GM19463 (cell line): ENCODE results near the gene PPP1CC.
"Not testable (repeated sequence)": the region's sequence is repeated elsewhere in the genome, so short reads cannot be mapped to it uniquely, and the experiment has no call there.

Experiments
- ATAC-seq: cut with Tn5 transposase; IDR thresholded peaks from one replicate; pipeline ENCODE4 v1.9.1; 2021; ENCODE audit warnings: mild to moderate bottlenecking, moderate library complexity; ENCODE audit not compliant: unreplicated experiment

Gene PPP1CC

GRCh38 chr12:110756611-110757010 is 13.9 kb upstream of the PPP1CC start:
- no peak for ATAC-seq

DNA sequence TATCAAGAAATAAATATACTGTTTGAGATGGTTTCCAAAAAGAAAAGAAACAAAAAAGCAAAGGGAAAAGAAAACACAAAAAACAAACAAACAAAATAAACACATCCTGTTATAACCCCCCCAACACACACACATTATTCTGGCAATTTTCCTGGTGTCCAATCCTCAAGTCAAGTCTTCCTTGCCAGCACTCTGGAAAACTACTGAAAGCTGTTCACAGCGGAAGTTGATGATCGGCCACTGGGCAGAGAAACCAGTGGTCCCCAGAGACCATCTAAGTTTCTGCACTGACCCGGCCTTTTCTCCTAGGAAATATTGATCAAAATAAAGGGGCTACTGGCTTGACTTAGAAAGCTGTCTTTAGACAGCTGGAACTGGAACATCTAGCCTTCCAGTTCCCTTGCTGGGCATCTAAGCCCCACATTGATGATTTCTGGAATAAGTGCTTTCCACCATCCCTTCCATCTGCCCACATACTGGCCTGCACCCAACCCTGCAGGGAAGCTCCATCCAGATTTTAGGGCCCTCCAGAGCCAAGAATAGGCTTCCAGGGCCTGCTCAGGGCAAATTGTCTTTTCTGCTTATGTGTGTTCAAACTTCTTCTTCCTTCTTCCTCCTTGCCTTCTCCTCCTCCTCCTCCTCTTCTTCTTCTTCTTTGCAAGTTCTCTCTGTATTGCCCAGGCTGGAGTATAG is 11.6 kb upstream of the PPP1CC start:
- ATAC-seq = no peak

GRCh38 chr12:110750784-110751461 is 8.2 kb upstream of the PPP1CC start:
- no peak for ATAC-seq

- no peak for ATAC-seq
Measured at GRCh38 chr12:110746550-110746949, 3.9 kb upstream of the PPP1CC start.

GRCh38 chr12:110745542-110746284 is 3.0 kb upstream of the PPP1CC start:
- ATAC-seq = no peak

DNA sequence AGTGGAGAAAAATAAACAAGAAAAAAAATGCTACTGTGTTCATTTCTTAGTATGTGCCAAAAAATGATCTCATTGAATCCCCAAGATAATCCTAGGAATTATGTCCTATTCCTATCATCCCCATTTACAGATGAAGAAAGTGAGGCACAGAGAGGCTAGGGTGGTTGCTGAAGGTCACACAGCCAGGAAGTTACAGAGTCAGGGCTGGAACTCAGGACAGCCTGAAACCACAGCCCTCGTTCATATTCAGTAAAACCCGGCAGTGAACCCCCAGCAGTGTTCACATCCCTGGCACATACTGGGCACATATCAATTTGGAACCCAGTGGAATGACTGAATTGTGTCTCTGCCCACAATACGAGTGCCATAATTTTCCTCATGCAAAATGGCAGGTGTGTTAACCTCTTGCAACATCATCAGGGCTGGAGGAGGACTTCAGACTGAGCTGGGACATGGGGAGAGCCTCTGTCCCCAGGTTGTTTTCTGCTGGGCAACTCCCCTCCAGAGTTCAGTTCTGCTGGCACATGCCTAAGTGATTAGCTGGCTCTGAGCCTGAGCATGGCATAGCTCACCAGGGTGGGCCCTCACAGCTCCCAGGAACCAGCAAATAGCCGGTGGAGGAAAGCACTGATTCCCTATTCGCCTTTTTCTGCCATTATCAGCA is 2.0 kb upstream of the PPP1CC start:
- no peak for ATAC-seq

GRCh38 chr12:110744151-110744571 is 1.5 kb upstream of the PPP1CC start:
- ATAC-seq = no peak

- no peak for ATAC-seq
Measured at GRCh38 chr12:110743571-110744093, 941 bp upstream of the PPP1CC start.

GRCh38 chr12:110742096-110742717 is 484 bp downstream of the PPP1CC start:
- ATAC-seq = no peak

DNA sequence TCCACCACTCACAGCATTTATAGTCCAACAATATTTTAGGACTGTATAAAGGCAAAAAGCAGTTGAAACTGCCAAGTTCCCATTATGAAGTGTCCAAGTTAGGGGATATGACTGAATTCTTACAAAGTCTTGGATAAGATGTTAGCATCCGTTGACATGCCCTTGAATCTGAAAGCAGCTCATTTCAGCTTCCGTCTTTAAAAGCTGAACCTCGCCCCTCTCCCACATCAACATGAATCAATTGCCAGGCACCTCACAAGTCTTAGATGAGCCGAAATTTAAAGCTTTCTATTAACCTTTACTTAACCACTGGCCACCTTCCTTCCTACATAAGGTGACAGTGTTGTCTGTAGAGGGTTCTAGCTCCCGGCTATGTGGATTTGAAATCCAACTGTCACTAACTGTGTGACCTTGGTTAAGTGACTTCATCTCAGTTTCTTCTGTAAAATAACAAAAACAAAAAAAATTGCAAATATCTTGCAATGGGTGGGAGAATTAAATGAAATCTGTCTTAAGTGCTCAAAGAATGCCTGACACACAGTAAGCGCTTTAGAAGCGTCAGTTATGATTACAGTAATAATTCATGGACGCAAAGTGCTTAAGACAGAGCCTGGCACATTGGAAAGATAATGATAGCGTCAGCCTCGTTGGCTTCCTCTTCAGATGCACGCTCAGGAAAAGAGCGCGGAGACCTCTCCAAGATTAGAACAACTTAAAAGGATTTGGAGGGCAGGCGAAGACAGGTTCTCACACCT is 1.2 kb downstream of the PPP1CC start:
- ATAC-seq = no peak

DNA sequence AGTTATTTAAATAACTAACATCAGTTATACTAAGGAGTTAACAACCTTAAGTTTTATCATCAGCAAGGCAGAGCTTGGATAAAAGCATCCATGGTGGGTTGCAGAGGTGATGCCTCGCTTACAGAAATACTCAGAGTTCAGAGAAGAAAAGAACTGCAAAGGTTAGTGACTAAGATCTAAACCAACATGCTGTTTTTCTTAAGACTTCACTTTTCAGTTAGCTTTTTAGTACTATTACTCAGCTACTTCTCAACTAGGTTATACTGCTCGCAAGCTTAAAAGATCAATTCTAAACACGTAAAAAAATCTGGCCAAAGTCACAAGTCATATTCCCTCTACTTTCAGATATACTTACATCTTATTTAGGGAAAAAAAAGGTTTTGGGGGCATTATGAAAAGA is 2.8 kb downstream of the PPP1CC start:
- no peak for ATAC-seq

DNA sequence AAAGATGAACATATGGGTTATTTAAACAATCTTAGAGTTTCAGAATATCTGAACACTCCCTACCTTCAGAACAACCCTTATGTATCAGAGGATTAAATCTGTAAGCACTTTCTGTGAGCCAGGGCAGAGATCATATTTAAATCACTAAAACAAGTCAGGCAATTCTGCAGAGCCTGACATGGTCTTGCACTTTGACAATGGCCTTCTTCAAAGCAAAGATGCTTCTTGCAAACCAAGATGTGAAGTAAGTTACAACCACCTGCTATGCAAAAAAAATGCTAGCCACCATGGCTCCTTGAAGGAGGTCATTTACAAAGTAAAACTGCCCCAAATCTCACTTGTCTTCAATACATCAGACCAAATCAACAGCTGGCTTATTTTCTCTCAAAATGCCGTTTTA is 3.2 kb downstream of the PPP1CC start:
- no peak for ATAC-seq

GRCh38 chr12:110737532-110737931 is 5.2 kb downstream of the PPP1CC start:
- ATAC-seq = no peak

GRCh38 chr12:110737016-110737415 is 5.7 kb downstream of the PPP1CC start:
- ATAC-seq = not testable (repeated sequence)

- no peak for ATAC-seq
Measured at GRCh38 chr12:110733900-110734299, 8.8 kb downstream of the PPP1CC start.

- no peak for ATAC-seq
Measured at GRCh38 chr12:110733089-110733715, 9.5 kb downstream of the PPP1CC start.

- no peak for ATAC-seq
Measured at GRCh38 chr12:110732572-110732971, 10.1 kb downstream of the PPP1CC start.

GRCh38 chr12:110731479-110731878 is 11.2 kb downstream of the PPP1CC start:
- ATAC-seq = no peak

GRCh38 chr12:110728628-110729027 is 14.1 kb downstream of the PPP1CC start:
- ATAC-seq = no peak
